ENCODE results near the gene FHAD1. TPM values are rescaled to one million over a fixed set of nuclear protein-coding genes. Genes with fewer than 3 reads are reported as not detected.

The FHAD1 gene
- polyA plus RNA-seq, 1 of the 3 experiments (the other 2 are of a cell fraction), result 0.48 TPM

GRCh38 chr1:15408890-15409387 is 161.9 kb downstream of the FHAD1 start (continued):
- no peak for TF ChIP-seq NRF1 (IDR thresholded peaks at IDR 0.05; ENCODE audit: low read depth, low read length)
- no peak for TF ChIP-seq TEAD4 (IDR thresholded peaks at IDR 0.05; ENCODE audit: borderline replicate concordance, insufficient read depth)
- TF ChIP-seq NFIC (IDR thresholded peaks at IDR 0.05; ENCODE audit: borderline replicate concordance), result no peak

GRCh38 chr1:15409388-15410222 is 162.6 kb downstream of the FHAD1 start, which contains the start of gene EFHD2:
TSS of gene EFHD2 (plus strand) at chr1:15409888. CDS start at chr1:15409972, 84 bp downstream.
- Histone ChIP-seq H3K4me1 (ENCODE audit: control insufficient read depth in 1 of 2, insufficient read depth in 2 of 2, low read depth in 1 of 2, low read length in 1 of 2) (peaks cover 30 to 36% of the 10 kb centered on the region in 2 experiments; a peak in 3 of 4 replicates), H3K27me3 (ENCODE audit: insufficient read depth) (no peaks in the 10 kb centered on the region), H3K9ac (peak within 1 kb of the TSS; percentile 88), H3K9me2 (no peaks in the 10 kb centered on the region), H3K27ac (ENCODE audit: low read depth in 2 of 2, low read length in 1 of 2) (peak within 1 kb of the TSS; percentile 65 to 77; a peak in 3 of 4 replicates), H3K4me2 (peak within 1 kb of the TSS; percentile 96), H3K36me3 (replicated peaks in 1 of 2; ENCODE audit: control insufficient read depth in 1 of 2, insufficient read depth in 2 of 2, low read length in 1 of 2) (peaks cover 0 to 4% of the 10 kb centered on the region in 2 experiments), H3K4me3 (ENCODE audit: low read depth in 2 of 2, low read length in 1 of 2) (peak within 1 kb of the TSS; percentile 84 to 92), H3K9me3 (no peaks in the 10 kb centered on the region), H3K79me2 (ENCODE audit: insufficient read depth) (peaks cover 46% of the 10 kb centered on the region), H4K20me1 (ENCODE audit: insufficient read depth) (peaks cover 28% of the 10 kb centered on the region), H2AFZ (ENCODE audit: low read depth) (peak within 1 kb of the TSS; percentile 85; the same call in 1 of the 2 replicates), H3F3A (replicated peaks; ENCODE audit: insufficient read depth) (peaks cover 20% of the 10 kb centered on the region)
- DNase-seq, result peak; percentile 96
- WGBS (ENCODE audit: low lambda C conversion rate), result 2% methylated on average over 25 of the region's 99 CpGs
- ChIA-PET POLR2A (no interaction called here), CTCF (interaction anchor here (0.6 to 3.7 kb wide), 5 partner anchors 10 to 86 kb away, joined by 3 to 35 read pairs (median 5); no protein-coding TSS in a partner anchor)
- no peak for TF ChIP-seq REST (IDR thresholded peaks at IDR 0.05; ENCODE audit: low read depth, low read length)
- TF ChIP-seq GATA2 (CRISPR knock-in tag; IDR thresholded peaks at IDR 0.05), result no peak
- no peak for TF ChIP-seq PBX3 (IDR thresholded peaks at IDR 0.05)
- peak; percentile 46 for TF ChIP-seq MXI1 (IDR thresholded peaks at IDR 0.05; ENCODE audit: low read depth, low read length)
- TF ChIP-seq IRF3 (IDR thresholded peaks at IDR 0.05; ENCODE audit: low read depth, low read length), result no peak
- TF ChIP-seq RCOR1 (IDR thresholded peaks at IDR 0.05; ENCODE audit: low read length), result no peak
- TF ChIP-seq MAX (IDR thresholded peaks at IDR 0.05; ENCODE audit: low read depth), result no peak
- TF ChIP-seq CHD2 (IDR thresholded peaks at IDR 0.05; ENCODE audit: low read length, partially characterized antibody), result no peak
- TF ChIP-seq SMC3 (IDR thresholded peaks at IDR 0.05; ENCODE audit: low read depth, low read length), result no peak
- TF ChIP-seq NRF1 (IDR thresholded peaks at IDR 0.05; ENCODE audit: low read depth, low read length), result no peak
- no peak for TF ChIP-seq ZBTB33 (IDR thresholded peaks at IDR 0.05; ENCODE audit: borderline replicate concordance, low read depth)
- no peak for TF ChIP-seq TCF12 (IDR thresholded peaks at IDR 0.05)
- no peak for TF ChIP-seq RXRA (IDR thresholded peaks at IDR 0.05; ENCODE audit: borderline replicate concordance, low read depth)
- TF ChIP-seq FOXJ3 (CRISPR knock-in tag; IDR thresholded peaks at IDR 0.05), result no peak
- no peak for TF ChIP-seq RFX5 (IDR thresholded peaks at IDR 0.05; ENCODE audit: low read length)
- no peak for TF ChIP-seq RAD21 (IDR thresholded peaks at IDR 0.05; ENCODE audit: low read length)
- no peak for TF ChIP-seq FOSL2 (IDR thresholded peaks at IDR 0.05; ENCODE audit: borderline replicate concordance, low read depth)
- TF ChIP-seq TAF1 (IDR thresholded peaks at IDR 0.05; ENCODE audit: borderline replicate concordance, low read depth, low read length), result peak; percentile 47
- no peak for TF ChIP-seq FOXM1 (IDR thresholded peaks at IDR 0.05; ENCODE audit: low read depth)

All from SK-N-SH (cell line).